BLaER1 (cell line): ENCODE measurements around the gene DPH5.
"Not testable (repeated sequence)": the region's sequence is repeated elsewhere in the genome, so short reads cannot be mapped to it uniquely, and the experiment has no call there.

Experiments
- H3K27ac ChIP-seq: shearing (Covaris generic); formaldehyde crosslinking; 2 replicates; pipeline ENCODE4 v1.8.1; 2022
- H3K27me3 ChIP-seq: shearing (Covaris generic); formaldehyde crosslinking; 2 replicates; pipeline ENCODE4 v1.8.1; 2022
- H3K36me3 ChIP-seq: shearing (Covaris generic); formaldehyde crosslinking; 2 replicates; pipeline ENCODE4 v1.8.1; 2022
- H3K4me1 ChIP-seq: shearing (Covaris generic); formaldehyde crosslinking; 2 replicates; pipeline ENCODE4 v1.8.1; 2022
- H3K4me2 ChIP-seq: shearing (Covaris generic); formaldehyde crosslinking; 2 replicates; pipeline ENCODE4 v1.8.1; 2022
- H3K4me3 ChIP-seq: shearing (Covaris generic); formaldehyde crosslinking; 2 replicates; pipeline ENCODE4 v1.8.1; 2022
- H3K9ac ChIP-seq: shearing (Covaris generic); formaldehyde crosslinking; 2 replicates; pipeline ENCODE4 v1.8.1; 2022
- H3K9me3 ChIP-seq: shearing (Covaris generic); formaldehyde crosslinking; 2 replicates; pipeline ENCODE4 v1.8.1; 2022
- H4K20me1 ChIP-seq: shearing (Covaris generic); formaldehyde crosslinking; 2 replicates; pipeline ENCODE4 v1.8.1; 2022
- Cebpa-rat ChIP-seq: shearing (Covaris generic); IDR thresholded peaks from 2 replicates; pipeline ENCODE4 v1.8.1; 2022

DPH5 gene

GRCh38 chr1:100969327-100969726 is 56.3 kb downstream of the DPH5 start:
- H3K4me2 ChIP-seq, result no peak overlapping the region
- no peaks in the 10 kb centered on the region for H4K20me1 ChIP-seq
- no peaks in the 10 kb centered on the region for H3K9me3 ChIP-seq
- no peak overlapping the region for H3K4me3 ChIP-seq
- peaks cover 10% of the 10 kb centered on the region for H3K4me1 ChIP-seq
- no peaks in the 10 kb centered on the region for H3K27me3 ChIP-seq
- peaks cover 48% of the 10 kb centered on the region for H3K36me3 ChIP-seq
- no peak overlapping the region for H3K9ac ChIP-seq
- no peak for TF ChIP-seq Cebpa-rat
- no peak overlapping the region for H3K27ac ChIP-seq

GRCh38 chr1:100968621-100969020 is 57.0 kb downstream of the DPH5 start:
- Histone ChIP-seq H3K9me3 (no peaks in the 10 kb centered on the region), H3K9ac (no peak overlapping the region), H3K4me3 (no peak overlapping the region), H3K27me3 (no peaks in the 10 kb centered on the region), H3K36me3 (peaks cover 46% of the 10 kb centered on the region), H3K4me2 (no peak overlapping the region), H3K4me1 (peaks cover 10% of the 10 kb centered on the region), H3K27ac (no peak overlapping the region), H4K20me1 (no peaks in the 10 kb centered on the region)
- TF ChIP-seq Cebpa-rat, result no peak

GRCh38 chr1:100960098-100960497 is 65.5 kb downstream of the DPH5 start:
- Histone ChIP-seq H3K9me3 (no peaks in the 10 kb centered on the region), H3K4me3 (no peak overlapping the region), H3K4me1 (no peaks in the 10 kb centered on the region), H3K9ac (no peak overlapping the region), H4K20me1 (no peaks in the 10 kb centered on the region), H3K36me3 (peaks cover 55% of the 10 kb centered on the region), H3K27me3 (no peaks in the 10 kb centered on the region), H3K4me2 (no peak overlapping the region), H3K27ac (no peak overlapping the region)
- no peak for TF ChIP-seq Cebpa-rat

GRCh38 chr1:100959502-100960060 is 66.0 kb downstream of the DPH5 start:
- H3K4me1 ChIP-seq, result no peaks in the 10 kb centered on the region
- H3K4me3 ChIP-seq, result no peak overlapping the region
- H3K4me2 ChIP-seq, result no peak overlapping the region
- no peaks in the 10 kb centered on the region for H3K9me3 ChIP-seq
- no peak for TF ChIP-seq Cebpa-rat
- no peak overlapping the region for H3K27ac ChIP-seq
- no peak overlapping the region for H3K9ac ChIP-seq
- no peaks in the 10 kb centered on the region for H4K20me1 ChIP-seq
- peaks cover 50% of the 10 kb centered on the region for H3K36me3 ChIP-seq
- no peaks in the 10 kb centered on the region for H3K27me3 ChIP-seq

- no peak for TF ChIP-seq Cebpa-rat
- H3K9ac ChIP-seq, result no peak overlapping the region
- no peak overlapping the region for H3K4me3 ChIP-seq
- H3K27ac ChIP-seq, result no peak overlapping the region
- no peaks in the 10 kb centered on the region for H3K9me3 ChIP-seq
- no peaks in the 10 kb centered on the region for H3K4me1 ChIP-seq
- H3K36me3 ChIP-seq, result peaks cover 49% of the 10 kb centered on the region
- H3K4me2 ChIP-seq, result no peak overlapping the region
- no peaks in the 10 kb centered on the region for H3K27me3 ChIP-seq
- H4K20me1 ChIP-seq, result no peaks in the 10 kb centered on the region
Measured at GRCh38 chr1:100955322-100955721, 70.3 kb downstream of the DPH5 start.

- H3K9me3 ChIP-seq, result no peaks in the 10 kb centered on the region
- no peak overlapping the region for H3K27ac ChIP-seq
- TF ChIP-seq Cebpa-rat, result no peak
- H4K20me1 ChIP-seq, result no peaks in the 10 kb centered on the region
- H3K4me3 ChIP-seq, result no peak overlapping the region
- no peaks in the 10 kb centered on the region for H3K27me3 ChIP-seq
- 0 out of 2 replicates have a peak, but pooled peaks cover 3% of the 10 kb centered on the region for H3K4me1 ChIP-seq
- H3K36me3 ChIP-seq, result peaks cover 54% of the 10 kb centered on the region
- H3K9ac ChIP-seq, result no peak overlapping the region
- H3K4me2 ChIP-seq, result no peak overlapping the region
Measured at GRCh38 chr1:100953960-100954730, 71.4 kb downstream of the DPH5 start.

- H3K27ac ChIP-seq, H3K4me1 ChIP-seq, H4K20me1 ChIP-seq, H3K9me3 ChIP-seq, H3K27me3 ChIP-seq, H3K4me3 ChIP-seq, H3K9ac ChIP-seq, H3K4me2 ChIP-seq: not testable (repeated sequence)
- peaks cover 59% of the 10 kb centered on the region for H3K36me3 ChIP-seq
Measured at GRCh38 chr1:100952970-100953369, 72.6 kb downstream of the DPH5 start.

GRCh38 chr1:100952104-100952745 is 73.4 kb downstream of the DPH5 start:
- no peak overlapping the region for H3K4me2 ChIP-seq
- H3K36me3 ChIP-seq, result peaks cover 66% of the 10 kb centered on the region
- H3K9me3 ChIP-seq, result peaks cover 16% of the 10 kb centered on the region
- no peak for TF ChIP-seq Cebpa-rat
- no peak overlapping the region for H3K4me3 ChIP-seq
- 0 out of 2 replicates have a peak, but pooled peaks cover 4% of the 10 kb centered on the region for H3K4me1 ChIP-seq
- H4K20me1 ChIP-seq, result no peaks in the 10 kb centered on the region
- no peak overlapping the region for H3K9ac ChIP-seq
- no peak overlapping the region for H3K27ac ChIP-seq
- H3K27me3 ChIP-seq, result no peaks in the 10 kb centered on the region

- Histone ChIP-seq H3K4me3 (no peak overlapping the region), H3K36me3 (peaks cover 71% of the 10 kb centered on the region), H3K4me2 (no peak overlapping the region), H3K9ac (no peak overlapping the region), H4K20me1 (no peaks in the 10 kb centered on the region), H3K9me3 (peaks cover 25% of the 10 kb centered on the region), H3K4me1 (0 out of 2 replicates have a peak, but pooled peaks cover 4% of the 10 kb centered on the region), H3K27me3 (no peaks in the 10 kb centered on the region), H3K27ac (no peak overlapping the region)
- no peak for TF ChIP-seq Cebpa-rat
Measured at GRCh38 chr1:100950781-100951180, 74.8 kb downstream of the DPH5 start.

GRCh38 chr1:100950337-100950736 is 75.2 kb downstream of the DPH5 start:
- Histone ChIP-seq H3K36me3 (peaks cover 74% of the 10 kb centered on the region), H3K27me3 (no peaks in the 10 kb centered on the region), H3K4me3 (no peak overlapping the region), H3K9me3 (peaks cover 25% of the 10 kb centered on the region), H3K4me2 (no peak overlapping the region), H3K4me1 (0 out of 2 replicates have a peak, but pooled peaks cover 4% of the 10 kb centered on the region), H3K9ac (no peak overlapping the region), H3K27ac (no peak overlapping the region), H4K20me1 (no peaks in the 10 kb centered on the region)
- no peak for TF ChIP-seq Cebpa-rat

GRCh38 chr1:100949515-100950158 is 75.9 kb downstream of the DPH5 start:
- Histone ChIP-seq H3K36me3 (peaks cover 74% of the 10 kb centered on the region), H3K9me3 (peaks cover 25% of the 10 kb centered on the region)
- not testable (repeated sequence) for H3K27ac ChIP-seq, H3K4me2 ChIP-seq, H4K20me1 ChIP-seq, H3K4me3 ChIP-seq, H3K9ac ChIP-seq, H3K27me3 ChIP-seq, H3K4me1 ChIP-seq

- H3K27ac ChIP-seq, H4K20me1 ChIP-seq, H3K4me3 ChIP-seq, H3K4me1 ChIP-seq, H3K27me3 ChIP-seq, H3K4me2 ChIP-seq, H3K9ac ChIP-seq: not testable (repeated sequence)
- Histone ChIP-seq H3K9me3 (peaks cover 25% of the 10 kb centered on the region), H3K36me3 (peaks cover 77% of the 10 kb centered on the region)
Measured at GRCh38 chr1:100948721-100949405, 76.7 kb downstream of the DPH5 start.

GRCh38 chr1:100947816-100948215 is 77.8 kb downstream of the DPH5 start:
- not testable (repeated sequence) for H4K20me1 ChIP-seq, H3K27me3 ChIP-seq, H3K4me2 ChIP-seq, H3K9ac ChIP-seq, H3K4me3 ChIP-seq, H3K27ac ChIP-seq, H3K4me1 ChIP-seq
- peaks cover 25% of the 10 kb centered on the region for H3K9me3 ChIP-seq
- H3K36me3 ChIP-seq, result peaks cover 80% of the 10 kb centered on the region
